ENCODE measurements around the gene ATP5PF. TPM values are rescaled to one million over a fixed set of nuclear protein-coding genes. Genes with fewer than 3 reads are reported as not detected.
"Not testable (repeated sequence)": the region's sequence is repeated elsewhere in the genome, so short reads cannot be mapped to it uniquely, and the experiment has no call there.

ATP5PF gene
- total RNA-seq, 1 donor from 2014 or later = 90.3 TPM

- not testable (repeated sequence) for H3K36me3 ChIP-seq (ENCODE audit: control insufficient read depth in 3 of 3, insufficient read depth in 3 of 3, low read length in 3 of 3); H3K27ac ChIP-seq (ENCODE audit: low read depth, low read length); H3K4me1 ChIP-seq (ENCODE audit: control insufficient read depth in 3 of 3, insufficient read depth in 3 of 3, low read length in 3 of 3); H3K4me3 ChIP-seq (ENCODE audit: low read length in 3 of 3); H3K9ac ChIP-seq (ENCODE audit: low read depth in 1 of 3, low read length in 3 of 3); H3K27me3 ChIP-seq (ENCODE audit: control insufficient read depth in 3 of 3, insufficient read depth in 3 of 3, low read length in 3 of 3); H3K9me3 ChIP-seq (ENCODE audit: control insufficient read depth in 3 of 3, low read length in 3 of 3)
Measured at GRCh38 chr21:25695461-25695860, 39.2 kb downstream of the ATP5PF start.

GRCh38 chr21:25691976-25692375 is 42.7 kb downstream of the ATP5PF start:
- Histone ChIP-seq H3K4me1 (ENCODE audit: control insufficient read depth in 3 of 3, insufficient read depth in 3 of 3, low read length in 3 of 3) (peaks cover 0 to 3% (median 0%) of the 10 kb centered on the region in 3 donors), H3K27me3 (ENCODE audit: control insufficient read depth in 3 of 3, insufficient read depth in 3 of 3, low read length in 3 of 3) (no peaks in the 10 kb centered on the region), H3K36me3 (ENCODE audit: control insufficient read depth in 3 of 3, insufficient read depth in 3 of 3, low read length in 3 of 3) (no peaks in the 10 kb centered on the region), H3K9me3 (ENCODE audit: control insufficient read depth in 3 of 3, low read length in 3 of 3) (no peaks in the 10 kb centered on the region), H3K27ac (ENCODE audit: low read depth, low read length) (no peak overlapping the region), H3K9ac (ENCODE audit: low read depth in 1 of 3, low read length in 3 of 3) (no peak overlapping the region), H3K4me3 (ENCODE audit: low read length in 3 of 3) (no peak overlapping the region)

GRCh38 chr21:25689226-25689625 is 45.5 kb downstream of the ATP5PF start:
- H3K36me3 ChIP-seq (ENCODE audit: control insufficient read depth in 3 of 3, insufficient read depth in 3 of 3, low read length in 3 of 3) = no peaks in the 10 kb centered on the region
- no peaks in the 10 kb centered on the region for H3K9me3 ChIP-seq (ENCODE audit: control insufficient read depth in 3 of 3, low read length in 3 of 3)
- peaks cover 0 to 3% (median 2%) of the 10 kb centered on the region in 3 donors for H3K4me1 ChIP-seq (ENCODE audit: control insufficient read depth in 3 of 3, insufficient read depth in 3 of 3, low read length in 3 of 3)
- H3K27me3 ChIP-seq (ENCODE audit: control insufficient read depth in 3 of 3, insufficient read depth in 3 of 3, low read length in 3 of 3) = no peaks in the 10 kb centered on the region
- H3K4me3 ChIP-seq (ENCODE audit: low read length in 3 of 3) = no peak overlapping the region
- no peak overlapping the region for H3K9ac ChIP-seq (ENCODE audit: low read depth in 1 of 3, low read length in 3 of 3)
- no peak overlapping the region for H3K27ac ChIP-seq (ENCODE audit: low read depth, low read length)

- no peak overlapping the region for H3K9ac ChIP-seq (ENCODE audit: low read depth in 1 of 3, low read length in 3 of 3)
- no peaks in the 10 kb centered on the region for H3K36me3 ChIP-seq (ENCODE audit: control insufficient read depth in 3 of 3, insufficient read depth in 3 of 3, low read length in 3 of 3)
- H3K27me3 ChIP-seq (ENCODE audit: control insufficient read depth in 3 of 3, insufficient read depth in 3 of 3, low read length in 3 of 3) = no peaks in the 10 kb centered on the region
- no peaks in the 10 kb centered on the region for H3K9me3 ChIP-seq (ENCODE audit: control insufficient read depth in 3 of 3, low read length in 3 of 3)
- H3K4me3 ChIP-seq (ENCODE audit: low read length in 3 of 3) = no peak overlapping the region
- peak overlapping the region; percentile 7 for H3K27ac ChIP-seq (ENCODE audit: low read depth, low read length)
- H3K4me1 ChIP-seq (ENCODE audit: control insufficient read depth in 3 of 3, insufficient read depth in 3 of 3, low read length in 3 of 3) = peaks cover 0 to 3% (median 2%) of the 10 kb centered on the region in 3 donors
Measured at GRCh38 chr21:25688275-25689155, 46.2 kb downstream of the ATP5PF start.

- Histone ChIP-seq H3K27ac (ENCODE audit: low read depth, low read length) (peak overlapping the region; percentile 7), H3K9me3 (ENCODE audit: control insufficient read depth in 3 of 3, low read length in 3 of 3) (no peaks in the 10 kb centered on the region), H3K27me3 (ENCODE audit: control insufficient read depth in 3 of 3, insufficient read depth in 3 of 3, low read length in 3 of 3) (no peaks in the 10 kb centered on the region), H3K4me1 (ENCODE audit: control insufficient read depth in 3 of 3, insufficient read depth in 3 of 3, low read length in 3 of 3) (peaks cover 0 to 3% (median 2%) of the 10 kb centered on the region in 3 donors), H3K36me3 (ENCODE audit: control insufficient read depth in 3 of 3, insufficient read depth in 3 of 3, low read length in 3 of 3) (no peaks in the 10 kb centered on the region), H3K4me3 (ENCODE audit: low read length in 3 of 3) (no peak overlapping the region), H3K9ac (ENCODE audit: low read depth in 1 of 3, low read length in 3 of 3) (no peak overlapping the region)
Measured at GRCh38 chr21:25687787-25688186, 46.9 kb downstream of the ATP5PF start.

- Histone ChIP-seq H3K27me3 (ENCODE audit: control insufficient read depth in 3 of 3, insufficient read depth in 3 of 3, low read length in 3 of 3) (no peaks in the 10 kb centered on the region), H3K36me3 (ENCODE audit: control insufficient read depth in 3 of 3, insufficient read depth in 3 of 3, low read length in 3 of 3) (no peaks in the 10 kb centered on the region), H3K27ac (ENCODE audit: low read depth, low read length) (no peak overlapping the region), H3K4me3 (ENCODE audit: low read length in 3 of 3) (no peak overlapping the region), H3K9ac (ENCODE audit: low read depth in 1 of 3, low read length in 3 of 3) (no peak overlapping the region), H3K4me1 (ENCODE audit: control insufficient read depth in 3 of 3, insufficient read depth in 3 of 3, low read length in 3 of 3) (peaks cover 0 to 2% (median 0%) of the 10 kb centered on the region in 3 donors), H3K9me3 (ENCODE audit: control insufficient read depth in 3 of 3, low read length in 3 of 3) (no peaks in the 10 kb centered on the region)
Measured at GRCh38 chr21:25682382-25682781, 52.3 kb downstream of the ATP5PF start.

- no peak overlapping the region for H3K4me3 ChIP-seq (ENCODE audit: low read length in 3 of 3)
- H3K27me3 ChIP-seq (ENCODE audit: control insufficient read depth in 3 of 3, insufficient read depth in 3 of 3, low read length in 3 of 3) = no peaks in the 10 kb centered on the region
- no peaks in the 10 kb centered on the region for H3K9me3 ChIP-seq (ENCODE audit: control insufficient read depth in 3 of 3, low read length in 3 of 3)
- H3K9ac ChIP-seq (ENCODE audit: low read depth in 1 of 3, low read length in 3 of 3) = no peak overlapping the region
- H3K27ac ChIP-seq (ENCODE audit: low read depth, low read length) = no peak overlapping the region
- no peaks in the 10 kb centered on the region for H3K36me3 ChIP-seq (ENCODE audit: control insufficient read depth in 3 of 3, insufficient read depth in 3 of 3, low read length in 3 of 3)
- H3K4me1 ChIP-seq (ENCODE audit: control insufficient read depth in 3 of 3, insufficient read depth in 3 of 3, low read length in 3 of 3) = no peaks in the 10 kb centered on the region
Measured at GRCh38 chr21:25676451-25676850, 58.3 kb downstream of the ATP5PF start.

Other genes with a start within 250 kb of the ATP5PF start
- gene MRPL39, start 127.4 kb downstream of the ATP5PF start, total RNA-seq = 33.4 TPM
- 18.8 TPM for gene JAM2, start 95.6 kb downstream of the ATP5PF start, total RNA-seq
- gene GABPA, start 68 bp upstream of the ATP5PF start, total RNA-seq = 26.1 TPM

All from skeletal muscle tissue (tissue), 4 donors.